Measurements from ENCODE around the gene RIOX2. TPM values are rescaled to one million over a fixed set of nuclear protein-coding genes. Genes with fewer than 3 reads are reported as not detected.

The RIOX2 gene
- total and polyA plus RNA-seq, 2 of the 8 experiments (the other 6 are each of a cell fraction or from before 2014, with no cell fraction given): 3.8 to 16.4 TPM

GRCh38 chr3:97958796-97959195, 13.4 kb downstream of the RIOX2 start (continued):
- TF ChIP-seq TAF7 (optimal IDR thresholded peaks at IDR 0.05; ENCODE audit: borderline replicate concordance, low read depth, low read length): no peak
